ENCODE measurements around the gene GADD45A. TPM values are rescaled to one million over a fixed set of nuclear protein-coding genes. Genes with fewer than 3 reads are reported as not detected.

GADD45A gene
- total and polyA plus RNA-seq, 9 of the 15 experiments (the other 6 are each of a cell fraction or from before 2014, with no cell fraction given), result 21.3 to 156 (median 62.1) TPM

DNA sequence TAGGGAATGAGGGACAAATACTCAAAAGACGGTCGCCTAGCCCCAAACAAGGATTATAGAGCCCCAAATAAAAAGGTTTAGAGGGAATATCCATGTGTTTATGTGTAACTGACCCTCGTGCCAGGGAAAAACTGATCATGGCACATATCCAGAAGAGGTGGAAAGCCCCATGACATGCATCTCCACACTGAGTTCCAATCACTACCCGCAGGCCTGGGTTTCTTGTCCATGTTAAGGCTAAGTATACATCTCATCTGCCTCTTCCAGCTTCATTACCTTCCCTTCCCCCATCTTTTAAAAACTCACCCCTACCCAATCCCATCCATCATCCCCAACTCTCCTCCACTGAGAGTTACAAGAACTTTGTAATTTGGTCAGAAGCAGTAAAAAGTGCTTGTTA lies 15.2 kb downstream of the GADD45A start:
- no peaks in the 10 kb centered on the region for H3K36me3 ChIP-seq (ENCODE audit: control insufficient read depth, insufficient read depth, low read length)
- no TSS peak for BruUV-seq (replicated peaks)
- H3K9ac ChIP-seq (ENCODE audit: insufficient read depth in 1 of 2, low read depth in 2 of 2, low read length in 2 of 2), result peak overlapping the region in 1 of 2 experiments; percentile 58; a peak in 2 of 4 replicates
- peaks cover 17 to 28% of the 10 kb centered on the region in 2 experiments for H3K4me1 ChIP-seq (replicated peaks in 1 of 2; ENCODE audit: control insufficient read depth in 2 of 2, insufficient read depth in 2 of 2, low read length in 2 of 2)
- no peaks in the 10 kb centered on the region for H4K20me1 ChIP-seq (replicated peaks; ENCODE audit: control insufficient read depth, insufficient read depth, low read length)
- H3K79me2 ChIP-seq (ENCODE audit: control insufficient read depth, insufficient read depth, low read length), result no peaks in the 10 kb centered on the region
- no peak overlapping the region for H3K4me3 ChIP-seq
- no peak for TF ChIP-seq HNRNPL (IDR thresholded peaks at IDR 0.05; ENCODE audit: low read depth, low read length)
- no peak for TF ChIP-seq MECOM (CRISPR knock-in tag; IDR thresholded peaks at IDR 0.05)
- TF ChIP-seq CBFA2T3 (IDR thresholded peaks at IDR 0.05), result no peak
- no peak for TF ChIP-seq RBM25 (IDR thresholded peaks at IDR 0.05; ENCODE audit: low read depth, low read length, severe bottlenecking)
- TF ChIP-seq, protein P1, sequence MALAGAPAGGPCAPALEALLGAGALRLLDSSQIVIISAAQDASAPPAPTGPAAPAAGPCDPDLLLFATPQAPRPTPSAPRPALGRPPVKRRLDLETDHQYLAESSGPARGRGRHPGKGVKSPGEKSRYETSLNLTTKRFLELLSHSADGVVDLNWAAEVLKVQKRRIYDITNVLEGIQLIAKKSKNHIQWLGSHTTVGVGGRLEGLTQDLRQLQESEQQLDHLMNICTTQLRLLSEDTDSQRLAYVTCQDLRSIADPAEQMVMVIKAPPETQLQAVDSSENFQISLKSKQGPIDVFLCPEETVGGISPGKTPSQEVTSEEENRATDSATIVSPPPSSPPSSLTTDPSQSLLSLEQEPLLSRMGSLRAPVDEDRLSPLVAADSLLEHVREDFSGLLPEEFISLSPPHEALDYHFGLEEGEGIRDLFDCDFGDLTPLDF (CRISPR knock-in tag; IDR thresholded peaks at IDR 0.05), result no peak
- intact Hi-C loops (cut with micrococcal nuclease), result no loop called here
- POLR2A ChIA-PET, result interaction anchor here (1.1 to 2.1 kb wide), 6 partner anchors 8 to 19 kb away, joined by 5 to 14 read pairs (median 8); partner anchors contain the start of gene GADD45A
- H2AFZ ChIP-seq (ENCODE audit: low read depth, low read length), result peak overlapping the region; percentile 86
- H3K27me3 ChIP-seq (ENCODE audit: control insufficient read depth in 2 of 2, insufficient read depth in 2 of 2, low read length in 2 of 2), result no peaks in the 10 kb centered on the region
- no peaks in the 10 kb centered on the region for H3K9me3 ChIP-seq (replicated peaks; ENCODE audit: control insufficient read depth, insufficient read depth, low read depth, low read length)
- peak in 2 of 4 experiments; percentile 26 to 31 for DNase-seq (ENCODE audit: extremely low read depth in 1 of 4, low spot score in 3 of 4)
- WGBS (ENCODE audit: insufficient coverage, low coverage, missing lambda C conversion rate), result 49% methylated on average over 4 of the region's 4 CpGs
- peak; percentile 10 for ATAC-seq
- H3K27ac ChIP-seq (ENCODE audit: extremely low read depth, low read depth, low read length), result peak overlapping the region; percentile 77
- CTCF ChIA-PET (ENCODE audit: low intra/inter-chr PET ratio), result no interaction called here
- H3K4me2 ChIP-seq (ENCODE audit: insufficient read depth, low read length), result peak overlapping the region; percentile 71
- H3K9me1 ChIP-seq (ENCODE audit: control insufficient read depth, insufficient read depth, low read length), result no peaks in the 10 kb centered on the region
- FAIRE-seq, result no peak
- in situ Hi-C loops (cut with MboI), result no loop called here
